GM12873 (cell line): ENCODE results near the gene PIGH.

Experiments
- TF ChIP-seq, protein P1 (sequence below): IDR thresholded peaks from 2 replicates; pipeline ENCODE4 v1.5.1; 2012; ENCODE audit warnings: low read depth, mild to moderate bottlenecking, moderate library complexity, low read length, control low read depth; ENCODE audit not compliant: insufficient read depth; ENCODE audit errors: missing control alignments

PIGH gene

DNA sequence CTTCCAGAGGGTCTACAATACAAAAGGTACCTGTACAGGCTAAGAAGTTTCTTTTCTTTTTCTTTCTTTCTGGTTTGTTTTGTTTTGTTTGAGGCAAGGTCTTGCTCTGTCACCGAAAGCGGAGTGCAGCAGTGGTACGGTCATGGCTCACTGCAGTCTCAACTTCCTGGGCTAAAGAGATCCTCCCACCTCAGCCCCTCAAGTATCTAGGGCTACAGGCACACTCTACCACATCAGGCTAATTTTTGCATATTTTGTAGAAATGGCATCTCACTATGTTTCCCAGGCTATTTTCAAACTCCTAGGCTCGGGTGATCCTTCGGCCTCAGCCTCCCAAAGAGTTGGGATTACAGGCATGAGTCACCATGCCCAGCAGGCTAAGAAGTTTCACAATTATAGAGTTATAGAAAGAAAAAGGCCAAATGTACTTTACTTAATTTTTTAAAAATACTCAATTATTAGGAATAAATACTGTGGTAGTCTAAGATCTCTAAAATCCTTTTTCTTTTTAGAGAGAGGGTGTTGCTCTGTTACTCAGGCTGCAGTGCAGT lies 3.0 kb upstream of the PIGH start:
- TF ChIP-seq, protein P1, sequence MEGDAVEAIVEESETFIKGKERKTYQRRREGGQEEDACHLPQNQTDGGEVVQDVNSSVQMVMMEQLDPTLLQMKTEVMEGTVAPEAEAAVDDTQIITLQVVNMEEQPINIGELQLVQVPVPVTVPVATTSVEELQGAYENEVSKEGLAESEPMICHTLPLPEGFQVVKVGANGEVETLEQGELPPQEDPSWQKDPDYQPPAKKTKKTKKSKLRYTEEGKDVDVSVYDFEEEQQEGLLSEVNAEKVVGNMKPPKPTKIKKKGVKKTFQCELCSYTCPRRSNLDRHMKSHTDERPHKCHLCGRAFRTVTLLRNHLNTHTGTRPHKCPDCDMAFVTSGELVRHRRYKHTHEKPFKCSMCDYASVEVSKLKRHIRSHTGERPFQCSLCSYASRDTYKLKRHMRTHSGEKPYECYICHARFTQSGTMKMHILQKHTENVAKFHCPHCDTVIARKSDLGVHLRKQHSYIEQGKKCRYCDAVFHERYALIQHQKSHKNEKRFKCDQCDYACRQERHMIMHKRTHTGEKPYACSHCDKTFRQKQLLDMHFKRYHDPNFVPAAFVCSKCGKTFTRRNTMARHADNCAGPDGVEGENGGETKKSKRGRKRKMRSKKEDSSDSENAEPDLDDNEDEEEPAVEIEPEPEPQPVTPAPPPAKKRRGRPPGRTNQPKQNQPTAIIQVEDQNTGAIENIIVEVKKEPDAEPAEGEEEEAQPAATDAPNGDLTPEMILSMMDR: no peak

DNA sequence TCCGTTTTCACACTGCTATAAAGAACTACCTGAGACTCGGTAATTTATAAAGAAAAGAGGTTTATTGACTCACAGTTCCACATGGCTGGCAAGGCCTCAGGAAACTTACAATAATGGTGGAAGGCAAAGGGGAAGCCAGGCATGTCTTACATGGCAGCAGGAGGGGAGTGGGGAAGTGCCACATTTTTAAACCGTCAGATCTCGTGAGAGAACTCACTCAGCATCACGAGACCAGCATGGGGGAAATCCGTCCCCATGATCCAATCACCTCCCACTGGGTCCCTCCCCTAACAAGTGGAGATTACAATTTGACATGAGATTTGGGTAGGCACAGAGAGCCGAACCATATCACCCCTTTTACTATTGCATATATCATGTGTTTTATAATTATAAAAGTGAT lies 2.0 kb upstream of the PIGH start:
- TF ChIP-seq, protein P1: no peak

DNA sequence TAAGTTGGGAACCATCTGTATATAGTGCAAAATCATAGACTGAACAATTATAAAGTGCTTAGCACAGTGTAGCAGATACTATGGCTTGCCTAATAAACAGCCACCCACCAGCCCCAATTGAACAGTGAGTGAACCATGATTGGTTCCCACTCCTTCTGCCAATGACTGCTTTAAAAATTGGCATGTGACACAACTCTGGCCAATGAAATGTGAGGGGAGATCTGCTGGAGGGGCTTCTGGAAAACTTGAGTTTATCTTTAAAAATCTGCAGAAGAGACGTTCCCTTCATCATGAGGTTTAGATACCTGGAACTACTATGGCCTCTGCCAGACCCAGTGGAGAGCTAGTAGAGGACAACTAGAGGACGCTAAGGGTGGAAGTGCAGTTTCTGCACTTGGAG lies 4.7 kb downstream of the PIGH start:
- TF ChIP-seq, protein P1: no peak

DNA sequence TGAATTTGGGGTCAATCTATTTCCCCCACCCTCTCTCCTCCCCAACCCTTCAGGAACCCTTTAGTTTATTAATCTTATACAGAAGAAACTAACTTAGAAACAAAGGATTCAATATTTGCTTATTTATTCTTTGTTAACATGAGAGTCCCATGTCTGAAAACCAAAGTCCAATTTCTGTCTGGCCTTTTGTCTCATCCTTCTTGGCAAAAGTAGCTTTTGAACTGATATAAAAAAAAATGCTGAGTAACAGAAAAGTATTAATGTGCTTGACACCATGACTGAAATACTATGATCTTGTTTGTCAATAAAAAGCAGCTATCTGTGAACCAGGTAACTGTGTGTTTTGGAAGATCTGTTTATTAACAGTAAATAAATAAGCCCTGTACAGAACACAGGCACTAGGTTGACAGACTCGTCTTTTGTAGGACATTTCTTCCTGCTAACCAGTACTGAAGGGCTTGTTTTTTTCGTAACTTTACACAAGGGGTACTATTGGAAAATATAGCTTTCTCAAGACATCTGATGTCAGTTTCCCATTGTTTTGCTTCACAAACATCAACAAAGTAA lies 10.8 kb downstream of the PIGH start:
- TF ChIP-seq, protein P1: no peak

DNA sequence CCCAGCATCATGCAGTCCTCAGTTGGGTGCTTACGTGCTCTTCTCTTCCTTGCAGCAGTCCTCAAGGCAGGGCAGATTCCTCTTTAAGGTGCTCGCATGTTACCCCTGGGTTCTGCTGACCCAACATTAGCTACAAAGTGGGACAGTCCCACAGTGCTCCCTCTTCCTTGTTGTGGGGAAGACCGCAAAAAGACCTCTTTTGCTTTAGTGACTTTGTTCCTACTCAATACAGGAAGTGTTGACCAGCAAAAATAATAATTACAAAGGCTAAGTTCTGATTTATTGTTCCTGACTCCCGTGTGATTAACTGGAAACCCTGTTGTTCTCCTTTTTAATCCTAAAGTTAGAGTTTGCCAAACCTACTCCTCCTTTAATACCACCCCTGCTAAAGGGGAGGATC lies 13.7 kb downstream of the PIGH start:
- TF ChIP-seq, protein P1: no peak

DNA sequence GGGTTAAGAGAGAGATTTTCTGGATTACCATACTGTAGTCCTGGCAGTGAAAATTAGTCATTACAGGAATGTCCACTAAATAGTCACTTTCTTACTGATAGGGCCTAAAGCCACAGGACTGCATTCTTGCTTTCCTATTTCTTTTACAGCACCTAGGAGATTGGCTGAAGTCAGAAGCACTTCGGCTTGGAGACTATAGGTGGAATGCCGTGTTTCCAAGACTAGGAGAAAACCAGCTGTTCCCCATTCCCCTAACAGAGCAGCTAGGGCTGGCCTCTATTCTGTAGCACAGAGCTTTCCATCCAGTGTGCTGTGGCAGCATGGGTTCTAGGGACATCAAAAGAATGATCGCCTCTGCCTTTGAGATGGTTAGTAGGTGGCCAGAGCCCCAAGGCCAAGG lies 15.1 kb downstream of the PIGH start:
- TF ChIP-seq, protein P1: no peak

DNA sequence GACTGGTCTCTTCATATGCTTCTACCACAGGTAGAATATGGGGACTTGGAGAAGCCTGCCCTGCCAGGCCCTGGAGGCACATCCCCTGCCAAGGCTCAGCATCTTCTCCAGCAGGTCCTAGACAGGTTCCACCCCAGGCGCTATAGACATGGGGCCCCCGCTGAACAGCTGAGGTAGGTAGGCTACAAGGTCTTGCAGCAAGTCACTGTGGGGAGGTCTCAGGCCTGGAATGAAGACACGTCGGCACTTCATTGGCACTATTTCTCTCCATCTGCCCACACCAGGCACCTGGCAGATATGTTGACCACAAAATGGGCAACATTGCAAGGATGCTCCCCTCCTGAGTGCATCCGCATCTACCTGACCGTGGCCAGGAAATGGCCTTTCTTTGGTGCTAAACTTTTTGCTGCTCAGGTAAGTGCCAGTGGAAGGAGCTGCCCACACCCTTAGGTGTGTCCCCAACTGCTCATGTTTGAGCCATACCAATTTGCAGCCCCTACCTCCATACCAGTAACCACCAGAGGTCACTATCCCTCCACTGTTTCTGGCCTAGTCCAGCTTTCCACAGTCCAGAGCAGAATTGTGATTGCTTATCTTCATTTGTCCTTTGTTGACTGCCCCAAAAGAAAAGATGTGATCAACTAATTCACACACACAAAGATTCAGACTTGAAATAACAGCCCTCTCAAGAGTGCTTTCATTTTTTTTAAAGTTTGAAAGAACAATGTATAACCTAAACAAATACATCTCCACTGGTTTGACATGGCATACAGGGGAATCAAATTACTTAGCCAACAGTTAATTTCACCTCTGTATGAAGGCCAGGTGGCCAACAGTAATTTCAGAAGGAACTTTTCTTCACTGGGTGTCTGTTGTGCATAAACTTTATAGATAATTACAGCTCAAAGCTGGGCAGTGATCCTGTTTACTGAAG lies 16.1 kb downstream of the PIGH start:
- TF ChIP-seq, protein P1: peak; percentile 82
